GM12891 (cell line): Measurements from ENCODE around the gene PLEKHO1. TPM values are rescaled to one million over a fixed set of nuclear protein-coding genes. Genes with fewer than 3 reads are reported as not detected.

Source experiments
- DNase-seq: peaks from one replicate; pipeline ENCODE4 v3.0.0; 2011; ENCODE audit warnings: low spot score; ENCODE audit not compliant: insufficient read length
- FAIRE-seq: peaks from 2 replicates; lab custom pipeline; 2011; peaks lifted over from hg19 to GRCh38; lab: Jason Lieb, UNC
- PAX5 ChIP-seq: IDR thresholded peaks from 2 replicates; pipeline ENCODE4 v1.6.1; 2011; ENCODE audit warnings: low read length, moderate library complexity, mild to moderate bottlenecking; ENCODE audit not compliant: insufficient read depth, severe bottlenecking
- POLR2A ChIP-seq: IDR thresholded peaks from 2 replicates; pipeline ENCODE4 v1.6.1; 2011; ENCODE audit warnings: low read depth, low read length, control low read depth
- POLR2AphosphoS5 ChIP-seq: IDR thresholded peaks from 2 replicates; pipeline ENCODE4 v1.6.1; 2011; ENCODE audit warnings: low read depth, low read length, control low read depth
- POU2F2 ChIP-seq: IDR thresholded peaks from 2 replicates; pipeline ENCODE4 v1.6.1; 2011; ENCODE audit warnings: low read depth, mild to moderate bottlenecking, control low read depth, low read length, moderate library complexity
- SPI1 ChIP-seq: IDR thresholded peaks from 2 replicates; pipeline ENCODE4 v1.6.1; 2011; ENCODE audit warnings: low read depth, low read length, control low read depth
- TAF1 ChIP-seq: IDR thresholded peaks from 2 replicates; pipeline ENCODE4 v1.6.1; 2011; ENCODE audit warnings: low read depth, low read length, control low read depth
- polyA plus RNA-seq: library from polyadenylated mRNA; unstranded; fragments of >200 nt; gene quantifications from one replicate; pipeline ENCODE4 v1.2.1, GENCODE V29; 2012; ENCODE audit warnings: low read depth, missing spikeins, inconsistent platforms; ENCODE audit not compliant: missing spikeins

Gene PLEKHO1
- 79.1 TPM for polyA plus RNA-seq

GRCh38 chr1:150149271-150150132 is at the start of gene PLEKHO1:
Gene PLEKHO1, plus strand, starts transcription at chr1:150149916. Its CDS starts 342 bp downstream, at chr1:150150258.
- FAIRE-seq, result peak; percentile 26
- peak; percentile 60 for DNase-seq
- TF ChIP-seq POLR2AphosphoS5 (0 out of 2 replicates have a peak, but pooled peaks have one; percentile 1), POLR2A (no peak; the same call in 1 of the 2 replicates), POU2F2 (no peak)

DNA sequence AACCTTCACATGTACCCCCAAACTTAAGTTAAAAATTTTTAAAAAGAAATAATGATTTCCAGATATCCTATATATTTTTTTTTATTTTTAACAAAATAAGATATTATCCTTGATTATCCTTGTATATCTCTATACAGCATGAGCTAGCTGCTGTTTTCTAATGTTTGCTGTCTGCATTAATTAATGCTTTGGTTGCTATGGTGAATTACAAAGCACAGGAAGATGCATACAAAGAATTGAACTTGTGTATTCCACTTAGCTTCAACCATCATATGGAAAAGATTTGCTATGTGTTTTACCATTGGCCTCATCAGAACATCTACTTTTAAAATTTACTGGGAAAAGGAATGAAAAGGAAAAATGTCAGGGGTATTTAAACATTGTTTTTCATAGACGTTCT is 46.7 kb upstream of the PLEKHO1 start:
- no peak for TF ChIP-seq POLR2AphosphoS5
- TF ChIP-seq POLR2A, result no peak
- TF ChIP-seq PAX5, result no peak
- no peak for TF ChIP-seq SPI1
- no peak for TF ChIP-seq POU2F2
- no peak for TF ChIP-seq TAF1
- DNase-seq (no peak), FAIRE-seq (no peak)

DNA sequence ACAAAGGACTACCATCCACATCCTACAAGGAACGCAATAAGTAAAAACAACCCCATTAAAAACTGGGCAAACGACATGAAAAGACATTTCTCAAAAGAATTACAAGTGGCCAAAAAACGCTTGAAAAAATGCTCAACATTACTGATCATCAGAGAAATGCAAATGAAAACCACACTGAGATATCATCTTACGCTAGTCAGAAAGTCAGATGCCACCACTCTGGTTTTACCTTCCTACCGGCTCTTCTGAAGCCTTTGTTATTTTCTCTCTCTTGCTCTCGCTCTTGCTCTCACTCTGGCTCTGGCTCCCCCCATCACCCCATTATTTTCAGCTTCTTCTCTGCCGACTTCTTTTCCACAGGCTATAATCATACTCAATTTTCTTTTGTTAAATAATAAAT is 43.4 kb upstream of the PLEKHO1 start:
- TF ChIP-seq POU2F2 (no peak), POLR2AphosphoS5 (no peak), POLR2A (no peak), PAX5 (no peak)
- FAIRE-seq (no peak), DNase-seq (no peak)

GRCh38 chr1:150109586-150109985 is 40.1 kb upstream of the PLEKHO1 start:
- no peak for DNase-seq
- TF ChIP-seq TAF1 (no peak), POLR2AphosphoS5 (0 out of 2 replicates have a peak, but pooled peaks have one; percentile 24), POU2F2 (no peak), SPI1 (no peak), PAX5 (no peak), POLR2A (no peak)
- peak; percentile 52 for FAIRE-seq

DNA sequence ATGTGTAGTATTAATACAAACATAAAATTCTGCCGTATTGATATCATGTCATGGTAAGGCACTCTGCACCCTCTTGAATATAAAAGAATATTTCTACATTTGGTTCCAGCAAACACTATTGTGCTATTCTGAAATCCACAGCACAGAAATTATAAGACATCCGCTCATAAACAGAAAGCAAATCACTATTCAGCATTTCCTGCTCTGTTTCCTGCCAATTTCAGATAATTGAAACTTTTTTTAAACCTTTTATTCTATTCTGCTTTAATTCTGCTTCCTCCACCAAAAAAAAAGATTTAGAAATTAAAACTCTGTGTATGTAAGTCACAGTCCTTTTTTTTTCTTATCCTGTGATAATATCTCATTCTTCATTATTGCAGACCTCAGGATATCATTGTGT is 39.6 kb upstream of the PLEKHO1 start:
- no peak for FAIRE-seq
- TF ChIP-seq POLR2A (no peak), POU2F2 (no peak), TAF1 (no peak), POLR2AphosphoS5 (no peak), PAX5 (no peak), SPI1 (no peak)
- DNase-seq, result no peak

DNA sequence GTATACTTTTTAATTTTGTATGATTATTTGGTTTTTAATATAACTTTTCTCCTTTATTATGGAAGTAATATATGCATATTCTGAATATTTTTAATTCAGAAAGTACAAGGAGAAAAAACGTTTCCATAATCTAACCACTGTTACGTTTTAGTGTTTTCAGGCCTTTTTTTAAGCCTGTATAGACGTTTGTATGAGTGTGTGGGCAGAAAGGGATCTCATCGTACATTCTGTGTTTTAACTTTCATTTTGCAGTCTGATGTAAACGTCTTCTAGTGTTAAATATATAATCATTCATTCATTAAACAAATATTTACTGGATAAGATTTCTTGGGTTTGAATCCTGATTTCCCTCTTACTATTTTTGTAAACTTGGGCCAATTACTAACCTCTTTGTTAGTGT is 38.0 kb upstream of the PLEKHO1 start:
- TF ChIP-seq PAX5, result no peak
- TF ChIP-seq POLR2A, result no peak
- no peak for TF ChIP-seq POLR2AphosphoS5
- no peak for TF ChIP-seq POU2F2
- no peak for TF ChIP-seq SPI1
- no peak for TF ChIP-seq TAF1
- no peak for FAIRE-seq
- DNase-seq, result no peak

DNA sequence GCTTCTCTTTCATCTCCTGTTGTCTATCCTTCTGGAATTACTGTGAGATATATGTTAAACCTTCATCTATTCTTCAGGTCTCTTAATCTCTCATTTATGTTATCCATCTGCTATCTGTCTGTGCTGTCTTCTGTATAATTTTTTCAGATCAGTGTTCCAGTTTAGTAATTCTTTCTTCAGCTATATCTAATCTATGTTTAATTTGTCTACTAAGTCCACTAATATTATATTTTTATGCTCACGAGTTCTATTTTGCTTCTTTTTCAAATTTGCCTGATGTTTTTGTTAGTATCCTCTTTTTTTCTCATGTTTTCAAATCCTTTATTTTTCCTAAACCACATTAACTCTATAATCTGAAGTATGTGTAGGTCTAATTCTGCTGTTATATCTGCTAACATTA is 34.6 kb upstream of the PLEKHO1 start:
- FAIRE-seq (no peak), DNase-seq (no peak)
- TF ChIP-seq POU2F2 (no peak), POLR2AphosphoS5 (no peak), POLR2A (no peak), PAX5 (no peak), SPI1 (no peak), TAF1 (no peak)

GRCh38 chr1:150118716-150119115 is 31.0 kb upstream of the PLEKHO1 start:
- no peak for TF ChIP-seq POLR2A
- TF ChIP-seq PAX5, result no peak
- TF ChIP-seq TAF1, result no peak
- no peak for TF ChIP-seq POLR2AphosphoS5
- no peak for TF ChIP-seq SPI1
- TF ChIP-seq POU2F2, result no peak
- DNase-seq (no peak), FAIRE-seq (no peak)

DNA sequence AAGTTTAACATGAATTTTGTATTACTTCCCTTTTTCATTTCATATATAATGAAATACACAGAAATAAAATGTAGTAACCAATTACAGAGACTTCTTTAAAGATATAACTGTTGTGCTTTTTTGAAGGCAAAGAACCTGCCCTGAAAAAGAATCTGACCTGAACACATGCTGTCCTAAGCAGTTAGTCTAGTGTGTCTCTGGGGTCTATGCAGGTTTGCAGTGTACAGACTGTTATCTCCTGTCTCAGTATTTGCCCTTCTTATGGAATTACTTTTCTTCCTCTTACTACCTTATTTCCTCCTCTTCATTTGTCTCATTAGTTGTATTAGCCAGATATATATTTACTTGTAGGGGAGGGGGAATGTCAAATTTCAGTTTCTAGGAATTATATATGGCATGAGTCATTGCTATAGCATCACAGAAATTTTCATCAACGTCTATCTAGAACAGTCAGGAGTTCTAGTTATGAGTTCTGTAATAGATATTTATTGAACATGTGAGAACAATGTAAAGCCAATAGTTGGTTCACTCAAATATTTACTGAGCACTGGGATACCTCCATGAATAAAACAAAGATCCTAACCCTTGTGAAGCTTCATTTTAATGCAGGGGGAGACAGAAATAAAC is 28.4 kb upstream of the PLEKHO1 start:
- FAIRE-seq (no peak), DNase-seq (no peak)
- TF ChIP-seq PAX5 (no peak), POLR2AphosphoS5 (no peak), POLR2A (no peak), POU2F2 (no peak), TAF1 (no peak), SPI1 (no peak)
